HG03095 (cell line): Measurements from ENCODE around the gene RRP12.

Experiments
- ATAC-seq: cut with Tn5 transposase; IDR thresholded peaks from one replicate; pipeline ENCODE4 v1.9.1; 2021; ENCODE audit warnings: moderate library complexity; ENCODE audit not compliant: unreplicated experiment

RRP12 gene

DNA sequence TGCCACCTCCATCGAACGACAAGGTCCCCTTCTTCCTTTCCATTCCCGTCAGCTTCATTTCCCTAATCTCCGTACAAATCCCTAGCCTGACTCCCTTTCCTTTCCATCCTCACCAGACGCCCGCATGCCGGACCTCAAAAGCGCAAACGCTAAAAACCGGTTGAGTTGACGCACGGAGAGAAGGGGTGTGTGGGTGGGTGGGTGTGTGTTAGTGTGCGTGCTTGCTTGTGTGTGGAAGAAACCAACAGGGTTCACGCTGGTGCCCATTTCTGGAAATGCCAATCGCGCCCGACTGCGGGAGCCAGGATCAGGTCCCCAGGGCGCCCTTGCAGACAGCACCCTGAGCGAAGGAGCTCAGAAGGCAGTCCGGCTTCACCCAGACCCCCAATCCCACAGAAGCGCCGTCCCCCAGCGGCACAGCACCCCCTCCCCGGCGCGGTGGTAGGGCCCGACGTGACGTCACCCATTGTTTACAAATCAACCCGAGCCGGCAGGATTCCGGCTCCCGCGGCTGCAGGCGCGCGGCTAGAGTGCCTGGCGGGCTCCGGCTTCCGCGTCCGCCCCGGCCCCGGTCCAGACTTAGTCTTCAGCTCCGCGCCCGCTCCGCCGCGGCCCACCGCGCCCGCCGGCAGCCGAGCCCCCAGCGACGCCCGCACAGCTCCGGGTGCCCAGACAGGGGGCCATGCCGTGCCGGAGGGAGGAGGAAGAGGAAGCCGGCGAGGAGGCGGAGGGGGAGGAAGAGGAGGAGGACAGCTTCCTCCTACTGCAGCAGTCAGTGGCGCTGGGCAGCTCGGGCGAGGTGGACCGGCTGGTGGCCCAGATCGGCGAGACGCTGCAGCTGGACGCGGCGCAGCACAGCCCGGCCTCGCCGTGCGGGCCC is 82.1 kb downstream of the RRP12 start, which contains the start of gene FRAT1:
Gene FRAT1, plus strand, starts transcription at position 500 of the 880 bp plus-strand sequence. Its CDS starts 183 bp downstream, at position 683.
- ATAC-seq: peak; percentile 76

DNA sequence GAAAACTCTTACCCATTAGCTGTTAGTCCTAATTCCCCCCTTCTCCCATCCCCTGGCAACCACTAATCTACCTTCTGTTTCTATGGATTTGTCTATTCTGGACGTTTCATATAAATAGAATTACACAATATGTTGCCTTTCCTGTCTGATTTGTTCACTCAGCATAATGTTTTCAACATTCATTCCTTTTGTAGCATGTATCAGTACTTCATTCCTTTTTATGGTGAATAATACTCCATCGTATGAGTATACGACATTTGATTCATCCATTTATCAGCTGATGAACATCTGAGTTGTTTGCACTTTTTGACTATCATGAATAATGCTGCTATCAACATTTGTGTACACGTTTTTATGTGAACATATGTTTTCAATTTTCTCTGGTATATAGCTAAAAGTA is 86.5 kb downstream of the RRP12 start:
- ATAC-seq: no peak

GRCh38 chr10:97312897-97313296 is 88.2 kb downstream of the RRP12 start:
- no peak for ATAC-seq

- no peak for ATAC-seq
Observed at GRCh38 chr10:97311111-97311626, 90.0 kb downstream of the RRP12 start.

DNA sequence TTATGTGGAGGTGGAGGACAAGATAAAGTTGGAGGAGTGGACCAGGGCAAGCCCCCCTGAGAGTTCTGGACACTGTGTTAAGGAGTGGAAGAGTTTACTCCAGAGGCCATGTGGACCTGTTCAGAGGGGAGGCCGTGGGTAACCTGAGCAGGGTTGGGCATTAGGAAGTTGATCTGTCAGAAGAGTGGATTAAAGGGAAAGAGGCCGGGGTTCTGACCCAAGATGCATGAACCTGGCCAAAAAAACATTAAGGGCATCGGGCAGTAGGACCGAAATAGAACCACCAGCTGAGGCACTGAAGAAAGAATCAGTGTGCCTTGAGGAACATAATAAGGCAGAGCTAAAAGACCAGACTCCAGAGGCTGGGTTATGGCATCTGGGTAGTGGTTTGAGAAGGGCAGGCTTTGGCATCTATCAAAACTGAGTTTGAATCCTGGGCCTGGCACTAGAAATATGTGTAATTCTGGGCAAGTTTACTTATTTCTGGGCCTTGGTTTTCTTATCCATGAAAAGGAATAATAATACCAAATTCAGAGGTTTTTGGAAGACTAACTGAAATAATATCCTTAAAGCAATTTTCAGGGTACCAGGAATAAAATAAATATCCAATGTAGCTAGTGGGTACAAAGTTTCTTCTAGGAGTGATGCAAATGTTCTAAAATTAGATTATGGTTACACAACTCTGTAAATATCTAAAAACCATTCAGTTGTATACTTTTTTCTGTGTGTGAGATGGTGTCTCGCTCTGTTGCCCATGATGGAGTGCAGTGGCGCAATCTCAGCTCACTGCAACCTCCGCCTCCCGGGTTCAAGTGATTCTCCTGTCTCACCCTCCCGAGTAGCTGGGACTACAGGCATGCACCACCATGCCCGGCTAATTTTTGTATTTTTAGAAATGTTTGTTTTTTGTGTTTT is 93.0 kb downstream of the RRP12 start:
- ATAC-seq: no peak

DNA sequence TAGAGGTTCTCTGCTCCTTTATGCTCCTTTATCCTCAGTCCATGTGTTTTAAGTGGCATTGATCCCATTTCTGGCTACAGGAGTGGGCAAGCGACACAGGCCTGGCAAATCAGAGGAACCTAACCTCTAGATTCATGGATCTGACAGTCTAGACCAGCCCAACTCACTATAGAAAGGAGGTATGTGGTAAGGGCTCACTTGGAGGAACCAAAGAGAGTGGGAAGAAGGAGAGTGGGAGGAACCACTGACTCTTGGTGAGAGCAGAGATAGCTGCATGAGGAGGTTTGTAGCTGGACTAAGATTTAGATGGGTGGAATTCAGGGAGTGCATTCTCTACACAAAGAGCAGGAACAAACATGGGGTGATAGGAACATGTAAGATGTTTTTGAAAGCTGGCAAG is 93.7 kb downstream of the RRP12 start:
- no peak for ATAC-seq
